GM12874 (cell line): Measurements from ENCODE around the gene TSTD1.

Source experiments
- CTCF ChIP-seq: IDR thresholded peaks from 2 replicates; pipeline ENCODE4 v1.5.1; 2011; ENCODE audit warnings: low read depth, mild to moderate bottlenecking, control low read depth, low read length, moderate library complexity; ENCODE audit not compliant: insufficient read depth

TSTD1 gene

GRCh38 chr1:161039154-161039545 lies 386 bp upstream of the TSTD1 start:
- TF ChIP-seq CTCF: no peak

- TF ChIP-seq CTCF: no peak
Measured at GRCh38 chr1:161037661-161038522, 872 bp downstream of the TSTD1 start.

DNA sequence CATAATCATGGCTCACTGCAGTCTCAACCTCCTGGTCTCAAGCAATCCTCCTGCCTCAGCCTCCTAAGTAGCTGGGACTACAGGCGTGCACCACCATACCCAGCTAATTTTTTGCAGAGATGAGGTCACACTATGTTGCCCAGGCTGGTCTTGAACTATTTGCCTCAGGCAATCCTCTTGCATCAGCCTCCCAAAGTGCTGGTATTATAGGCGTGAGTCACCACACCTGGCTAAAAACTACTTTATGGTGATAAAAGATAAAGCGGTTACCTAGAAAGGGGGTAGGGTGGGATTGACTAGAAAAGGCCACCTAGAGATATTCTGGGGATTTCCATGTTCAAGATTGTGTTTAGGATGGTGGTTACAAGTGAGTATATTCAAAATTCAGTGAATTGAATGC lies 5.0 kb downstream of the TSTD1 start:
- no peak for TF ChIP-seq CTCF

GRCh38 chr1:161032409-161032808 lies 6.4 kb downstream of the TSTD1 start:
- no peak for TF ChIP-seq CTCF

DNA sequence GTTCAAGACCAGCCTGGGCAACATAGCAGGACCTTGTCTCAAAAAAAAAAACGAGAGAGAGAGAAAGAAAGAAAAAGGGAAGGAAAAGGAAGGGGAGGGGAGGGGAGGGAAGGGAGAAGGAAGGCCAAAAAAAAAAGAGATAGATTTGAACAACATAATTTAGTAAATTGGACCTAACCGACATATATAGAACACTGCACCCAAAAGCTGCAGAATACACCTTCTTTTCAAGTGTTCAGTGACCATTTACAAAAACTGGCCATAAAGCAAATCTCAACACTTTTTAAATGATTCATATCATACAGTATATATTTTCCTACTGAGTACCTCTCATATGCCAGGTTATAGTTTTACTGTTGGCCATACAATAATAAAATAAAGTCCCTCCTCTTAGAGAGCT lies 6.9 kb downstream of the TSTD1 start:
- TF ChIP-seq CTCF: no peak

DNA sequence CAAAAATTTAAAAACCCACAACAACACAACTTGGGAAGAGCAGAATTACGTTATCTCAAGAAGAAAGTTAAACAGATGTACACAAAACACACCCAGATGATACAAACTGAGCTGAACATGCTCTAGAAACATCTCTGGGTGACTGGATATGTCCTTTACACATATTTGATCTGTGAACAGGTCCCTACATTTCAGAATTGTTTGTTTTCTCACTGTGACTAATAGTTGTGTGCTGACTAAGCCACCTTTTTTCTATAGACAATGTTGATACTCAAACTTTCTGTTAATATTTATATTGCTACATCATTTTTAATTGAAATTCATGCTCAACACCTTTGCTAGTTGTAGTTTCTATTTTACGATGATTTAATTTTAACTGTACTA lies 16.8 kb downstream of the TSTD1 start:
- TF ChIP-seq CTCF: no peak

DNA sequence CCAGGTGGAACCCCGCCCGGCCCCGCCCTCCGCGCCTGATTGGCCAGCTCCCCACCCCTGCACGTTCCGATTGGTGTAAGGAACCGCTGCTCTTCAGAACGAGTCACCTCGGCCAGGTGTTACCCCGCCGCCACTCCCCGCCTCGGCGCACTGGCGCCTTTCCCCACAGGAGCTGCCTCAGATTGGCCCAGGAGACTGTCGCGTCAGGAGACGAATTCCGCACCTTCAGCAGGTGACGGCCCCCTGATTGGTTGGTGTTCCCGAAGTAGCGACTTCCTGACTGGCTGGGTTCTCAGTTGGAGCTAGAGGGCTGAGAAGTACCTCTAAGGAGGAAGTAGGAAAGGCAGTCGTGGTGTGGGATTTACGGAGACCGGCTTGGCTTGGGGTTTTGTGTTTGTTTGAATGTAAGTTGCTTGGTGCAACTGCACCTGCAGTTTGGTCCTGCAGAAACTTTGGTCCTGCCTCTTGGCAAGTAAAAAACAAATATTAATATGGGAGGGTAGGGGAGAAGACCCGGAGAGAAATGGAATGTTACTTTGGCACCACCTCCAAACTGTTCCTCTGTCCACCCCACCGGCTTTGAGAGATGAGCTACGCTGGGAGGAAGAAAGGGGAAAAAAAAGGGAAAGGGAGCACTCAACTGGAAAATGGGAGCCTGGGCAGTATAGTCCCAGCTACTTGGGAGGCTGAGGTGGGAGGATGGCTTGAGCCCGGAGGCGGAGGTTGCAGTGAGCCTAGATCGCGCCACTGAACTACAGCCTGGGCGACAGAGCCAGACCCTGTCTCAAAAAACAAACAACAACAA lies 17.4 kb downstream of the TSTD1 start:
- TF ChIP-seq CTCF: no peak
